Fibroblast of villous mesenchyme (primary cell): ENCODE results near the gene USP16. TPM values are rescaled to one million over a fixed set of nuclear protein-coding genes. Genes with fewer than 3 reads are reported as not detected.

Source experiments
- DNase-seq: peaks from one replicate; pipeline ENCODE4 v3.0.0-alpha.2; 2010; ENCODE audit warnings: low read depth
- H3K4me3 ChIP-seq: 2 replicates; pipeline ENCODE4 v1.5.1; 2011; ENCODE audit warnings: low read depth, mild to moderate bottlenecking, low read length
- CTCF ChIP-seq: IDR thresholded peaks from 2 replicates; pipeline ENCODE4 v1.5.1; 2012; ENCODE audit warnings: low read depth, mild to moderate bottlenecking, low read length; ENCODE audit not compliant: insufficient read depth
- total RNA-seq: library from RNA; depleted of rRNA; stranded (reverse); fragments of >200 nt; gene quantifications from 2 replicates; pipeline ENCODE4 v1.2.3, GENCODE V29; 2012

The USP16 gene
- total RNA-seq, 1 donor = 37.6 TPM

GRCh38 chr21:29080454-29080941, 56.0 kb downstream of the USP16 start:
- H3K4me3 ChIP-seq = no peak overlapping the region
- no peak for DNase-seq
- TF ChIP-seq CTCF = no peak

DNA sequence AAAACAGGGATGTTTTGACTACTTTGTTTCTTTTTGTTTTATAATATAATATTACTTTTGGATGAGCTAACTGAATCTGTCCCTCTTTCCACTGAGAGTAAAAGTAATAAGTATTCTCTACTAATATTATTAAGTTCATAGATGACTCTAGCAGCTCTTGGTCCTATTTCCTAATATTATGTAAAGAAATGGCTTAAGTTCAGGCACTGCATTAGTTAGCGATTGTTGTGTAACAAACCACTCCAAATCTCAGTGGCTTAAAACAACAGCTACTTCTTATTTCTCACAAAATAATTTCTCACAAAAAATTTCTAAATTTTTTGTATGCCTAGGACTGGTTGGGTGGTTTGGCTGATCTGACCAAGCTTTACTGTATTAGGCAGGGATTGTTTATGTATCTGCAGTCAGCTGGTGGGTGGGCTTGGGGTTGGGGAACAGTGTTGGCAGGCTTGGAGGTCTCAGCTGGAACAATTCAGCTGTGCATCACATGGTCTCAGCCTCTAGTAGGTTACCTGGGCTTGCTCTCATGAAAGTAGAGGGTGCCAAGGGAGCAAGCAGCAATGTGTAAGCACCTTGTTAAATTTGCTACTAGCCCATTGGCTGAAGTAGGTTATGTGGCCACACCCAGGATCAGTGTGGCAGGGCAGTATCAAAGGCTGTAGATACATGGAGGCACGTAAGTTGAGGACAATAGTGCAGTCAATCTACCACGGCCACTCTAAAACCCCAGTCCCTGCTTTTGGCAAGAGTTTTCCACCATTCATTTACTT, 57.8 kb downstream of the USP16 start:
- DNase-seq = no peak

GRCh38 chr21:29083306-29083705, 58.8 kb downstream of the USP16 start:
- no peak for DNase-seq
- no peak for TF ChIP-seq CTCF

More for the DNA sequence above, 57.8 kb downstream of the USP16 start:
- no peak for TF ChIP-seq CTCF
- H3K4me3 ChIP-seq = no peak overlapping the region

DNA sequence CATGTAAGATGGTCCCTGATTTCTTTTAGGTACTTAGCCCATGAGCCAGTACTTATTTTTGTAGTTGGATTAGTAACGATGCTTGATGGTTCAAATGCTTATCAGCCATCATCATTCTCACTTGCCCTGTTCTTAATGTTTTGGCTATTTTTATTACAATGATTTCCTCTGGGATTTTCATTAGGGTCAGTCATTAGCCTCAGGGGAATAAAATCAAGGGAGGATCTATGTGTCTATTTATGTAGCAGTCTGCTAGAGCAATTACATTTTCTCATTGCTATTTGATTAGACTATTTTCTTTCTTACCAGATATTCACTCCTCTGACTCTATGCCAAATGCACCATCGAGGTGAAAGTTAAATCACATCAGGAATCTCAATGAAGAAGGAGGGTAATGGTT, 59.9 kb downstream of the USP16 start:
- no peak for DNase-seq
- no peak for TF ChIP-seq CTCF
- no peak overlapping the region for H3K4me3 ChIP-seq

More at GRCh38 chr21:29083306-29083705, 58.8 kb downstream of the USP16 start:
- no peak overlapping the region for H3K4me3 ChIP-seq

DNA sequence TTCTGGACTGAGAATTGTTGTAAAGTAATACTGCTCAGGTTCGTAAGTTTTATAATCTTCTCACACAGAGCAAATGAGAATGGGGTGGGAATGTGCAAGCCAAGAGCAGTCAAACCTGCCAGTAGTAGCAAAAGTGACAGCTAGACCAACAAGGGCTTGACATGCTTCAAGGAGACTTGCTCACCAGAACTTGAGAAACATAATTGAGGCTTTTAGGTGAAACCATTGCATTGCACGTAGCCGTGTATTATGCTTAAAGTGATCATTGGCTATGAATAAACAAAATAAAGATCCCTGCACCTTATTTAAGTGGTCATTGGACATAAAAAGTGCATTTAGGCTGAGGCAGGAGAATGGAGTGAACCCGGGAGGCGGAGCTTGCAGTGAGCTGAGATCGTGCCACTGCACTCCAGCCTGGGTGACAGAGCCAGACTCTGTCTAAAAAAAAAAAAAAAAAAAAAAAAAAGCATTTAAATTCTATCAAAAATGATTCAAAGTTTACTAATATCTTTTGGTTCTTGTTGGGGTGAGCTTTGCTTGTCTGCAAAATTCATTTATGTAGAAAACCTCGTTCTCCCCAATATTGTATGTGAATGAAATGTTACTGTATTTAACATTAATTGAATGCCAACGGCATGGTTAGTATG, 60.8 kb downstream of the USP16 start:
- no peak for DNase-seq
- no peak overlapping the region for H3K4me3 ChIP-seq
- TF ChIP-seq CTCF = no peak

- H3K4me3 ChIP-seq = no peak overlapping the region
- TF ChIP-seq CTCF = no peak
- DNase-seq = peak; percentile 78
These were observed 66.6 kb downstream of the USP16 start for GRCh38 chr21:29091033-29091432.
